ENCODE data around the gene IL4R.
A peak's percentile ranks its signal among the peaks of the same experiment; 100 is the strongest.
"Not testable (repeated sequence)": the region's sequence is repeated elsewhere in the genome, so short reads cannot be mapped to it uniquely, and the experiment has no call there.

Gene IL4R

GRCh38 chr16:27313422-27314160 is at the start of gene IL4R:
Gene IL4R, plus strand, starts transcription at chr16:27313974. Its CDS starts 26,230 bp downstream, at chr16:27340204.
- DNase-seq (ENCODE audit: low read depth in 2 of 2), result no peak

- DNase-seq (ENCODE audit: low read depth in 2 of 2), result no peak
These were observed 49.6 kb upstream of the IL4R start for GRCh38 chr16:27264151-27264550.

DNA sequence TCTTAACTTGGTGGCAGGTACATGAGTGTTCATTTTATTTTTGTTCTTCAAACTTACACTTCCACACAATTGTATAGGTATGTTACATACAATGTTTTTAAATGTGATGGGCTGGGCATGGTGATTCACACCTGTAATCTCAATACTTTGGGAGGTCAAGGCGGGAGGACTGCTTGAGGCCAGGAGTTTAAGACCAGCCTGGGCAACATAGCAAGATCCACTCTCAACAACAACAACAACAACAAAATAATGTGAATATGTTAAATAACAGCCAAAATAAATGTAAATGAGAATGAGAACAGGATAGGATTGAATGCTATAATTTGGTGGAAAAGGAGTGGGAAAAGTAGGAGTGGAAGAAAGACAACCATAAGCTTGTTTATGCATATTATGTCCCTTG is 47.8 kb upstream of the IL4R start:
- no peak for DNase-seq (ENCODE audit: low read depth in 2 of 2)

DNA sequence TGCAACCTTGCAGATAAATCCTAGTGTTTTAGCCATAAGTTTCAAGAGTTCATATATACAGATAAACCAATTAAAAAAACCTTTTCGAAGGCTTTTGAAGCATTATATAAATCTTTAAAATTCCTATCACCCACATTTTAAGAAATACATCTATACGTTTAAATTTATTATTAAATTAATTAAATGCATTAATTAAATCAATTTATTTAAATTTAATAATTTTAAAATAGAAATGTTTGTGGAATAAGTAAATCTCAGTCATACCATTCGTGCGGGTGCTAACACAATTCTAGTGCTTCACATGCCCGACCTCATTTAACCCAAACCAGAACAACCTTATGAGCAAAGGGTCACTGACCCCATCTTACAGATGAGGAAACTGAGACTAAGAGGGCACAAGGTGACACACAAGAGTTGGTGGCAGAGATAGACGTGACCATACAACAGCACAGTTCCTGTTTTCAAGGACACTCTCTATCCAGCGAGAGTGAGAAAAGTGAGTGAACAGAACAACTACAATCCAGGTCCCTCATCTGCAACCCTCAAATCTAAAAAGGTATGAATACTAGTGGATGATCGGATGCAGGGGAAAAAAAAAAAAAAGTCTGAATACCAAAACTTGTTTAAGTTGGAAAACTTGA is 46.6 kb upstream of the IL4R start:
- DNase-seq (ENCODE audit: low read depth in 2 of 2), result no peak

DNA sequence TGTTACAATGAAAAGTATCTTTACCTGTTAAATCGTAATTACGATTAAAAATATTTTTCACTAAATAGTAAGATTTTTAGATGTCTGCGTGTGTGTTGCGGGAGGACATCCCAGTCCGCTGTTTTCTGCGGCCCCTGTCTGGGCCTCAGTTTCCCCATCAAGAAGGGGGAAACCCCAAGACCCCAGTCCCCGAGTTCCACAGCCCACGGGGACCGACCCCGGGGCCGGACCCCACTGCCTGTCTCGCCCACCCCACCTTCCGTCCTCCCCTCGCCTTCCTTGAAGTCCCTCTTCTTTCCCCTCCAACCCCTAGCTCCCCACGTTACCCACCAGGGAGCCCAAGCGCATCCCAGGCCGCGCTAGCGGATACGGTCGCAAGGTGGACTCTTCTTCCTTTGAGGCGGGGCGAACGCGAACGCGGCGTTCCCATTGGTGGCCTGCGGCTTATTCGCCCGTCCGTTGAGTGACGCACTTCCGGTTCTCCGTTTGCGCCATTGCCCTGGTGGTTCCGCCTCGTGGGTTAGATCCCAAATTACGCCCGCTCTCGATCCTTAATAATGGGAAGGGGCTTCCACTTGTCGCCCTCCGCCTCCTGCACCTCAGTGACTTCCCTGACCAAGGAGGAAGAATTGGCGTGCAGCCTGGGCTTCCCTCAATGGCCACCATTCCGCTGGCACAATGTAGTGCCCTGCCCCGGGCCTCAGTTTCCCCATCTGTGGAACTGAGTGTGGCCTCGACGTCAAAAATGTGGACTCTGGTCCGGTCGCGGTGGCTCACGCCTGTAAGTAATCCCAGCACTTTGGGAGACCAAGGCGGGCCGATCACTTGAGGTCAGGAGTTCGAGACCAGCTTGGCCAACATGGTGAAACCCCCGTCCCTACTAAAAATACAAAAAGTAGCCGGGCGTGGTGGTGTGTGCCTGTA is 45.1 kb upstream of the IL4R start, which contains the start of gene NSMCE1:
Gene NSMCE1, minus strand, starts transcription at position 397 of the 924 bp plus-strand sequence. CDS start 11,202 bp downstream, outside the sequence.
- peak; percentile 88 to 90 for DNase-seq (ENCODE audit: low read depth in 2 of 2)

DNA sequence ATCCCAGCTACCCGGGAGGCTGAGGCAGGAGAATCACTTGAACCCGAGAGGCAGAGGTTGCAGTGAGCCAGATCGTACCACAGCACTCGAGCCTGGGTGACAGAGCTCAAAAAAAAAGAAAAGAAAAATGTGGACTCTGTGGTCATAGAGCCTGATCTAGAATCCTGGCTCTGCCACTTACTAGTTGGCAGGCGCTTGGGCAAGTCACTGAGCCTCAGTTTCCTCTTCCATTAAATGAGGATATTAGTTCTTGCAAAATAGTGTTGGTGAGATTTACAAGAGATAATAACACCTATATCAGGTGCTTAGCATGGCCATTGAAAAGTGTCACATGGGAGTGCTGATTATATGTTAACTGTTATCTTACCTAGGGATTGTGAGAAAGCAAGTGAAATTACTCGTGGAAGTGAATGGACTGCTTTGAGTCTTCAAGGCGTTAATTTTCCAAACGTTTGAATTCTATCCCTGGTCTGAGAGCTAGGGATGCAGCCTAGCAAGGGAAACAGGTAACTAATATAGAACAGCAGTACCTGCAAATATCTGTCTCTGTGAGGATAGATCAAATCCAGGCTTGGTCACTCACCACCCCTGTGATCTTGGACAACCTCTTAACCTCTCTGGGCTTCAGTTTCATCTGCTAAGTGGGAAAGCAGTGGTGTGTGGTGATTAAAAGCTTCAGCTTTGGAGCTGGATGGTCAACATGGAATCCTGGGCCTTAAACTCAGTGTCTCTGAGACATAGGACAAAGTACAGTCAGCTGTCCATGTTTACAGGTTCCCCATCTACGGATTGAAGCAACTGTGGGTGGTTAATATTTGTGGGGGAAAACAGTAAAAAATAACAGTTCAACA is 44.2 kb upstream of the IL4R start:
- no peak for DNase-seq (ENCODE audit: low read depth in 2 of 2)

DNA sequence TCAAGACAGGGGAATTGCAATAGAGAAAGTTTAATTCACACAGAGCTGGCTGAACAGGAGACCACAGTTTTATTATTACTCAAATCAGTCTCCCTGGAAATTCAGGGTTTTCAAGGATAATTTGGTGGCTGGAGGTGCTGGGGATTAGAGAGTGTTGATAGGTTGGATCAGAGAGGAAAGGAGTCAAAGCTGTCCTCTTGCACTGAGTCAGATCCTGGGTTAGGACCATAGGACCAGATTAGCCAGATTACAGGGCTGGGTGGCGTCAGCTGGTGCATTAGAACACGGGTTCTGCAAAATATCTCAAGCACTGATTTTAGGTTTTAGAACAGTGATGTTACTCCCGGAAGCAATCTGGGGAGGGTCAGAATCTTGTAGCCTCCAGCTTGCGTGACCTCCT is 43.4 kb upstream of the IL4R start:
- DNase-seq (ENCODE audit: low read depth in 2 of 2), result no peak

DNA sequence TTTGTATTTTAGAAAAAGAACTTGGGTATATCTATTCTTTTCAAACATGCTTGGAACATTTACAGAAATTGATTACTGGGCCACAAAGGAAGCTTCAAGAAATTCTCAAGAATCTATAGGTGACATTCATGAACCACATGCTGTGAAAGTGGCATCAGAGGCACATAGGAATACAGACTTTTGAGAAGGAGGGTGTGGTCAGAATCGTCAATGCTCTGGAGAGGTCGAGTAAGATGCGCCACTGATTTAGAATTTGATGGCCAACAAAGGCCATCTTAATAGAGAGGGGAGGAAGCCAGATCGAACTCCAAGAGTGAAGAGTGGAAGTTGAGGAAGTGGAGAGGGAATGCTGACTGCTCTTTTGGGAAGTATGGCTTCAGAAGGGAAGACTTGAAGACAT is 41.7 kb upstream of the IL4R start:
- DNase-seq (ENCODE audit: low read depth in 2 of 2), result no peak

- not testable (repeated sequence) for DNase-seq (ENCODE audit: low read depth in 2 of 2)
These were observed 41.1 kb upstream of the IL4R start for GRCh38 chr16:27272697-27273096.

DNA sequence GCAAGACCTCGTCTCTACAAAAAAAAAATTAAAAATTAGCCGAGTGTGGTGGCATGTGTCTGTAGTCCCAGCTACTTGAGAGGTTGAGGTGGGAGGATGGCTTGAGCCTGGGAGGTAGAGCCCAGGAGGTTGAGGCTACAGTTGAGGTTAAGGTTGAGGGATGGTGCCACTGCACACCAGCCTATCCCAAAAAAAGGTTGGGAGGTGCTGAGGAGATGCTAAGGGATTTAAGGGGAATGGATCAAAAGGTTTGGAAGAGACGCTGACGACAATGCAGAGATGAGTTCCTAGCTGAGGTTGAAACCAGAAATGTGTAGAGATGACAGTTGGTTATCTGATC is 40.5 kb upstream of the IL4R start:
- DNase-seq (ENCODE audit: low read depth in 2 of 2), result no peak

- no peak for DNase-seq (ENCODE audit: low read depth in 2 of 2)
These were observed 39.9 kb upstream of the IL4R start for GRCh38 chr16:27273670-27274423.

- not testable (repeated sequence) for DNase-seq (ENCODE audit: low read depth in 2 of 2)
These were observed 39.3 kb upstream of the IL4R start for GRCh38 chr16:27274424-27274874.

- no peak for DNase-seq (ENCODE audit: low read depth in 2 of 2)
These were observed 38.4 kb upstream of the IL4R start for GRCh38 chr16:27275394-27275793.

DNA sequence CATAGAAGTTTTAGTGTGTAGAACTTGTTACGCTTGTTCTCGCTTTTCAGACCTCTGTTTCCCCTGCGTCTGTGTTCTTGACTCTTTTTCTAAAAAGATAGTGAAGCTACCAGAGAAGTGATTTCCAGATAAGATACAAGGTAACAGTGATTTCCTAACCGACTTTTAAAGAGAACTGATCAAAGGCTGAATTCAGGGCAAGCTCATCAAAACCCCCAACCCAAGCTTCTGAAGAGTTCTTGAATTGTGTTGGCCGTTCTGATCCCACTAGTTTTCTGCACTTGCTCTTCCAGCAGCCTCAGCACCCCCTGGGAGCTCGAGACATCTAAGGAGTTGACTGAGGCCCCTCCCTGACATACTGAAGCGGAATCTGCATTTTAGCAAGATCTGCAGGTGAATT is 32.5 kb upstream of the IL4R start:
- no peak for DNase-seq (ENCODE audit: low read depth in 2 of 2)

DNA sequence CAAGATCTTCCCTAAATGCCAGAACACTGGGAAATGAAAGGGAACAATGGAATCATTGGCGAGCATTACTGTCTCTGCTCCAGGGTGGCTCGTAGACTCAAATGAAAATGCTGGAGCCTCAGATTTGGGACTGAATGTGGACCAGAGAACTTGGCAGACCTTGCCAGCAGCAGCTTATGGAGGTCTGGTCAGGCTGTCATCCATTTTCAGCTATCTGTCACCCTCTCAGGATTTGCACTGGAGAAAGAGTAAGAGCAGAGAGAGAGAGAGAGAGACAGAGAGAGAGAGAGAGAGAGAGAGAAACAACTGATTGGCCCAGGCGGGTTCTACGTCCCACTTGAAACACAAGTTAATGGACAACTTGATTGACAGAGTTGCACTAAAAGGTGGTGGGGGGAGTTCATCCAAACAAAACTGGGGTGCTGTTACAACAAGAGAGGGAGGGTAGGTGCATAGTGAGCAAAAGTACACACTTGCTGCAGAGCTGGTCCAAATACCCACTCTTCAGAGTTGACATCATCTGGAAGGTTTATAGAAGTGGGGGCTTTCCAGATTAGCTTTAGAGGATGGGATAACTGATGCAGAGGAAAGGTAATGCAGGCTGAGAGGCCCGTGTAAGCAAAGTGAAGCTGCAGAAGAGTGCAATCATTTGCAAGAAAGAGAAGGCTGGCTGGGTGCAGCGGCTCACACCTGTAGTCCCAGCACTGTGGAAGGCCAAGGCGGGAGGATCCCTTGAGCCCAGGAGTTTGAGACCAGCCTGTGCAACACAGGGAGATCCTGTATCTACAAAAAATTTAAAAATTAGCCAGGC is 28.7 kb upstream of the IL4R start:
- no peak for DNase-seq (ENCODE audit: low read depth in 2 of 2)

GRCh38 chr16:27285676-27286196 is 28.0 kb upstream of the IL4R start:
- DNase-seq (ENCODE audit: low read depth in 2 of 2), result no peak

DNA sequence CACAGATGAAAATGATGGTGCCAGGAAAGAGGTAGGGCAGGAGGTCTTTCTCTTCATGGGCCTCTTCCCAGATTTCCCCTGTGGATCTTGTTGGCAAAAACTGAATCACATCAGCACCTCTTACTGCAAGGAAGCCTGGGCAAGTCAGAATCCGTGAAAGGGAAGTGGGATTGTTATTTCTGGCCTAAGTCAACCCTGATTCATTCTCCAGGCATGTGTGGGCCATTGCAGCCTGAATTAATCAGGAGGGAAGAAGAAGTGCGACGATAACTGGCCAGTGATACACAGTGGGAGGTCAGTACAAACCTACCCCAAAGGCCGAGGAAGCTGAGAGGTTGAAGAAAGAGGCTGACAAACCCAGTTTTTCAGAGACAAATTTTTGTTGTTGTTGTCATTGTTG is 27.3 kb upstream of the IL4R start:
- DNase-seq (ENCODE audit: low read depth in 2 of 2), result peak; percentile 83 to 84

- no peak for DNase-seq (ENCODE audit: low read depth in 2 of 2)
These were observed 26.5 kb upstream of the IL4R start for GRCh38 chr16:27287051-27287811.

- DNase-seq (ENCODE audit: low read depth in 2 of 2), result no peak
These were observed 25.9 kb upstream of the IL4R start for GRCh38 chr16:27287887-27288286.
